ENCODE measurements around the gene C1QB. TPM values are rescaled to one million over a fixed set of nuclear protein-coding genes. Genes with fewer than 3 reads are reported as not detected.

The C1QB gene
- total and polyA plus RNA-seq, 2 of the 4 experiments (the other 2 are of a cell fraction), result not detected

DNA sequence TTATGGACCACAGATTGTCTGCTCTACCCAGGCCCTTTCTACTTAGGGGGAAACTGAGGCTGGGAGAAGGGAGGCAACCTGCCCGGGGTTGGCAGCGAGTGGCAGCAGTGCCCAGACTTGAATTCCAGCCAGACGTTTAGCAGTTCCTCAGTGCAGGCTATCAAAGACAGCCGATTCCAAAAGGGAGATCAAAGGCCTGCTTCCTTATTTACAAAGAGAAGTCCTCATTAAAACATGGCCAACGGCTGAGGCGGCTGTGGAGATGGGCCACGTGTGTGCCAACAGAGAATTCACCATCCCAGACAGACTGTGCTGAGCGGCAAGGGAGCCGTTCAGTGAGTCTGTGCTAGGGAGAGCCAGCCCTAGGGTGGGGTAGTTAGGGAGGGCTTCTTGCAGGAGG is 27.7 kb downstream of the C1QB start:
- in situ Hi-C loops (cut with MboI; ENCODE audit: low sequenced_read_pairs), result no loop called here
- no TSS peak for BruUV-seq (replicated peaks)

More for the DNA sequence above, 27.7 kb downstream of the C1QB start:
- no peak overlapping the region for H3K23ac ChIP-seq (ENCODE audit: low read depth, low read length)
- no peaks in the 10 kb centered on the region for H3K9me3 ChIP-seq (ENCODE audit: control insufficient read depth, insufficient read depth, low read length)
- no peak overlapping the region for H2AFZ ChIP-seq (replicated peaks; ENCODE audit: low read length, poor library complexity)
- H2AK5ac ChIP-seq (ENCODE audit: low read depth, low read length), result no peak overlapping the region
- no peak for ATAC-seq (ENCODE audit: low read depth)
- no peaks in the 10 kb centered on the region; the same call in 1 of the 2 replicates for H3K9me1 ChIP-seq (ENCODE audit: insufficient read depth, low read length)
- H2BK20ac ChIP-seq (ENCODE audit: low read depth, low read length), result no peak overlapping the region
- no peak for DNase-seq
- no peak for TF ChIP-seq MAFK (IDR thresholded peaks at IDR 0.05; ENCODE audit: low read depth, low read length)
- no peak for TF ChIP-seq ELK1 (IDR thresholded peaks at IDR 0.05; ENCODE audit: borderline replicate concordance, low read depth, low read length)
- no peak for TF ChIP-seq RFX5 (IDR thresholded peaks at IDR 0.05; ENCODE audit: low read depth, low read length)
- TF ChIP-seq CHD1 (IDR thresholded peaks at IDR 0.05; ENCODE audit: low read depth, low read length), result no peak
- no peak for TF ChIP-seq POLR2A (IDR thresholded peaks at IDR 0.05; ENCODE audit: low read depth, low read length)
- TF ChIP-seq SMC3 (IDR thresholded peaks at IDR 0.05; ENCODE audit: low read depth, low read length), result no peak
- TF ChIP-seq, protein P1, sequence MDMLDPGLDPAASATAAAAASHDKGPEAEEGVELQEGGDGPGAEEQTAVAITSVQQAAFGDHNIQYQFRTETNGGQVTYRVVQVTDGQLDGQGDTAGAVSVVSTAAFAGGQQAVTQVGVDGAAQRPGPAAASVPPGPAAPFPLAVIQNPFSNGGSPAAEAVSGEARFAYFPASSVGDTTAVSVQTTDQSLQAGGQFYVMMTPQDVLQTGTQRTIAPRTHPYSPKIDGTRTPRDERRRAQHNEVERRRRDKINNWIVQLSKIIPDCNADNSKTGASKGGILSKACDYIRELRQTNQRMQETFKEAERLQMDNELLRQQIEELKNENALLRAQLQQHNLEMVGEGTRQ (IDR thresholded peaks at IDR 0.05; ENCODE audit: low read depth, low read length), result no peak
- no peak for TF ChIP-seq RAD21 (IDR thresholded peaks at IDR 0.05; ENCODE audit: low read length)
- TF ChIP-seq MXI1 (IDR thresholded peaks at IDR 0.05; ENCODE audit: borderline replicate concordance, low read depth, low read length), result no peak
- TF ChIP-seq CTCF (conservative IDR thresholded peaks at IDR 0.05; ENCODE audit: low read depth, low read length), result no peak
- no peak for TF ChIP-seq MAZ (IDR thresholded peaks at IDR 0.05; ENCODE audit: borderline replicate concordance, low read depth, low read length)
- no peak for TF ChIP-seq RCOR1 (IDR thresholded peaks at IDR 0.05; ENCODE audit: insufficient replicate concordance, low read length)
- H4K5ac ChIP-seq (ENCODE audit: low read depth, low read length), result no peak overlapping the region
- no peak overlapping the region for H4K91ac ChIP-seq (ENCODE audit: insufficient read depth, low read depth, low read length)
- no peak overlapping the region for H3K27ac ChIP-seq (ENCODE audit: insufficient read depth, low read length)
- no peak overlapping the region for H3K18ac ChIP-seq (ENCODE audit: low read depth, low read length)
- H2AK9ac ChIP-seq (replicated peaks; ENCODE audit: low read depth, low read length, poor library complexity), result no peak overlapping the region
- H3K4me3 ChIP-seq (ENCODE audit: insufficient read depth, low read depth, low read length), result no peak overlapping the region
- no peak overlapping the region for H3K9ac ChIP-seq (ENCODE audit: low read depth, low read length)
- CTCF ChIA-PET, result no interaction called here
- H3K36me3 ChIP-seq (ENCODE audit: control insufficient read depth, insufficient read depth, low read length), result no peaks in the 10 kb centered on the region
- H3K56ac ChIP-seq (ENCODE audit: extremely low read depth, insufficient read depth, low read length), result no peak overlapping the region
- no peak overlapping the region for H2BK5ac ChIP-seq (ENCODE audit: low read depth, low read length, poor library complexity, severe bottlenecking)
- no peak overlapping the region for H3K4me2 ChIP-seq (ENCODE audit: low read depth, low read length)
- no CpG with 5 or more reads among the region's 9 CpGs for WGBS, 2 experiments (ENCODE audit: extremely low coverage in 2 of 2, insufficient read length in 1 of 2)
- intact Hi-C loops (cut with micrococcal nuclease) (no loop called here), dilution Hi-C loops (cut with HindIII; ENCODE audit: low sequenced_read_pairs, unreplicated experiment) (no loop called here)
- POLR2A ChIA-PET (ENCODE audit: unreplicated experiment), result no interaction called here
- no peak overlapping the region for H3K4ac ChIP-seq (ENCODE audit: low read depth, low read length)
- no peak overlapping the region for H3K14ac ChIP-seq (replicated peaks; ENCODE audit: low read depth, low read length)
- H4K8ac ChIP-seq (ENCODE audit: low read depth in 2 of 2, low read length in 2 of 2), result no peak overlapping the region
- no peaks in the 10 kb centered on the region for H4K20me1 ChIP-seq (ENCODE audit: insufficient read depth, low read length)
- peaks cover 3% of the 10 kb centered on the region for H3K4me1 ChIP-seq (ENCODE audit: control insufficient read depth, insufficient read depth, low read length)
- no peak overlapping the region for H2BK15ac ChIP-seq (ENCODE audit: low read depth, low read length)
- H2BK120ac ChIP-seq (ENCODE audit: low read depth, low read length), result no peak overlapping the region
- no peaks in the 10 kb centered on the region for H3K79me1 ChIP-seq (ENCODE audit: low read depth in 1 of 2, low read length in 2 of 2)
- H3K27me3 ChIP-seq (ENCODE audit: control insufficient read depth, insufficient read depth, low read length), result peaks cover 19% of the 10 kb centered on the region
